Measurements from ENCODE around the gene VGLL3.

GRCh38 chr3:86998569-86998968, 7.6 kb upstream of the VGLL3 start:
- TF ChIP-seq CTCF (IDR thresholded peaks at IDR 0.05) (no peak), EP300 (IDR thresholded peaks at IDR 0.05) (no peak)
